SJSA1 (cell line): ENCODE results near the gene AKAP13. TPM values are rescaled to one million over a fixed set of nuclear protein-coding genes. Genes with fewer than 3 reads are reported as not detected.
"Not testable (repeated sequence)": the region's sequence is repeated elsewhere in the genome, so short reads cannot be mapped to it uniquely, and the experiment has no call there.

ENCODE experiments used
- DNase-seq, 2 experiments: peaks; one replicate each; pipeline ENCODE4 v3.0.0-alpha.2; 2015 to 2020; ENCODE audit warnings: low spot score in 2 of 2, low read depth in 1 of 2
- H3K27ac ChIP-seq: fragments of 250-450 bp; sonication (Bioruptor Pico); 2 replicates; pipeline ENCODE4 v1.5.1; 2020; ENCODE audit warnings: mild to moderate bottlenecking, moderate library complexity
- H3K27me3 ChIP-seq: fragments of 250-450 bp; sonication (Bioruptor Pico); replicated peaks from 2 replicates; pipeline ENCODE4 v1.5.1; 2020; ENCODE audit warnings: mild to moderate bottlenecking, moderate library complexity
- H3K36me3 ChIP-seq: fragments of 250-450 bp; sonication (Bioruptor Pico); 2 replicates; pipeline ENCODE4 v1.5.1; 2020; ENCODE audit warnings: mild to moderate bottlenecking
- H3K4me1 ChIP-seq: fragments of 250-450 bp; sonication (Bioruptor Pico); replicated peaks from 2 replicates; pipeline ENCODE4 v1.6.1; 2021; ENCODE audit warnings: mild to moderate bottlenecking
- H3K4me3 ChIP-seq: fragments of 250-450 bp; sonication (Bioruptor Pico); 2 replicates; pipeline ENCODE4 v1.5.1; 2020; ENCODE audit warnings: mild to moderate bottlenecking
- H3K9me3 ChIP-seq: fragments of 250-450 bp; sonication (Bioruptor Pico); replicated peaks from 2 replicates; pipeline ENCODE4 v1.5.1; 2020; ENCODE audit warnings: mild to moderate bottlenecking
- total RNA-seq: library from RNA; depleted of rRNA; stranded (reverse); fragments of >200 nt; shearing (Covaris generic); gene quantifications from 2 replicates; pipeline ENCODE4 v1.2.3, GENCODE V29; 2014

The AKAP13 gene
- total RNA-seq, 1 experiment from 2014 or later = 65.4 TPM

DNA sequence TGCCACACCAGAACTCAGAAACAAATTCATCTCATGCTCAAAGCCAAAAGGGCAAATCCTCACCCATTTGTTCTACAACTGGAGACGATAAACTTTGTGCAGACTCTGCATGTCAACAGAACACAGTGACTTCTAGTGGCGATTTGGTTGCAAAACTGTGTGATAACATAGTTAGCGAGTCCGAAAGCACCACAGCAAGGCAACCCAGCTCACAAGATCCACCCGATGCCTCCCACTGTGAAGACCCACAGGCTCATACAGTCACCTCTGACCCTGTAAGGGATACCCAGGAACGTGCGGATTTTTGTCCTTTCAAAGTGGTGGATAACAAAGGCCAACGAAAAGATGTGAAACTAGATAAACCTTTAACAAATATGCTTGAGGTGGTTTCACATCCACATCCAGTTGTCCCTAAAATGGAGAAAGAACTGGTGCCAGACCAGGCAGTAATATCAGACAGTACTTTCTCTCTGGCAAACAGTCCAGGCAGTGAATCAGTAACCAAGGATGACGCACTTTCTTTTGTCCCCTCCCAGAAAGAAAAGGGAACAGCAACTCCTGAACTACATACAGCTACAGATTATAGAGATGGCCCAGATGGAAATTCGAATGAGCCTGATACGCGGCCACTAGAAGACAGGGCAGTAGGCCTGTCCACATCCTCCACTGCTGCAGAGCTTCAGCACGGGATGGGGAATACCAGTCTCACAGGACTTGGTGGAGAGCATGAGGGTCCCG, 199.7 kb downstream of the AKAP13 start:
- DNase-seq = no peak
- H3K27me3 ChIP-seq = no peaks in the 10 kb centered on the region
- no peaks in the 10 kb centered on the region for H3K9me3 ChIP-seq
- no peaks in the 10 kb centered on the region for H3K4me1 ChIP-seq
- H3K27ac ChIP-seq = no peak overlapping the region
- peaks cover 49% of the 10 kb centered on the region for H3K36me3 ChIP-seq
- H3K4me3 ChIP-seq = no peak overlapping the region

- Histone ChIP-seq H3K27me3 (no peaks in the 10 kb centered on the region), H3K27ac (no peak overlapping the region), H3K9me3 (no peaks in the 10 kb centered on the region), H3K4me3 (no peak overlapping the region), H3K4me1 (no peaks in the 10 kb centered on the region), H3K36me3 (peaks cover 48% of the 10 kb centered on the region)
- DNase-seq = no peak
Measured at GRCh38 chr15:85580879-85581278, 200.5 kb downstream of the AKAP13 start.

GRCh38 chr15:85581495-85581894, 201.1 kb downstream of the AKAP13 start:
- H3K9me3 ChIP-seq = no peaks in the 10 kb centered on the region
- H3K36me3 ChIP-seq = peaks cover 48% of the 10 kb centered on the region
- no peak overlapping the region for H3K4me3 ChIP-seq
- H3K27me3 ChIP-seq = no peaks in the 10 kb centered on the region
- H3K27ac ChIP-seq = no peak overlapping the region
- no peak for DNase-seq
- H3K4me1 ChIP-seq = no peaks in the 10 kb centered on the region

- Histone ChIP-seq H3K27me3 (no peaks in the 10 kb centered on the region), H3K4me3 (no peak overlapping the region), H3K36me3 (peaks cover 52% of the 10 kb centered on the region), H3K9me3 (no peaks in the 10 kb centered on the region), H3K4me1 (no peaks in the 10 kb centered on the region), H3K27ac (no peak overlapping the region)
- no peak for DNase-seq
Measured at GRCh38 chr15:85582131-85583079, 202.0 kb downstream of the AKAP13 start.

DNA sequence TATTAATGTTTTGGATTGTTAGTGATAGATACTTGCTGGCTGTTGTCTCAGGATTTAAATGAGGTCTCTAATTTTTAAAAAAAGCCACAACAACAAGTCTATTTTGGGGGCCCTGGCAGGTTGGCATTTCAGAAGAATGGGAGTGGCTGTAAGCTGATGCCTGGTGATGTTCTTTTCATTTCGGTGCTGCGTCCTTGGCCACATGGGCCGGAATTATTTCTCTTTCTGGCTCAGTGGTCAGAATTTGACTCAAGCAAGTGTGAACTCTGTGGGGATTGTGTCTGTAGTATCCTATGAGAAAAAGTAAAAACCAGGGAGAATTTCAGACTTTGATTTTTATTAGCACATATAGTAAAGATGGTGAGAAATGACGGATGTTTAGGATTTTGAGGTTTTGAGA, 203.0 kb downstream of the AKAP13 start:
- Histone ChIP-seq H3K27ac (no peak overlapping the region), H3K4me1 (peaks cover 8% of the 10 kb centered on the region), H3K27me3 (no peaks in the 10 kb centered on the region), H3K4me3 (no peak overlapping the region), H3K9me3 (no peaks in the 10 kb centered on the region), H3K36me3 (peaks cover 50% of the 10 kb centered on the region)
- DNase-seq = no peak

GRCh38 chr15:85583923-85584390, 203.6 kb downstream of the AKAP13 start:
- Histone ChIP-seq H3K9me3 (no peaks in the 10 kb centered on the region), H3K36me3 (peaks cover 53% of the 10 kb centered on the region)
- DNase-seq = no peak

DNA sequence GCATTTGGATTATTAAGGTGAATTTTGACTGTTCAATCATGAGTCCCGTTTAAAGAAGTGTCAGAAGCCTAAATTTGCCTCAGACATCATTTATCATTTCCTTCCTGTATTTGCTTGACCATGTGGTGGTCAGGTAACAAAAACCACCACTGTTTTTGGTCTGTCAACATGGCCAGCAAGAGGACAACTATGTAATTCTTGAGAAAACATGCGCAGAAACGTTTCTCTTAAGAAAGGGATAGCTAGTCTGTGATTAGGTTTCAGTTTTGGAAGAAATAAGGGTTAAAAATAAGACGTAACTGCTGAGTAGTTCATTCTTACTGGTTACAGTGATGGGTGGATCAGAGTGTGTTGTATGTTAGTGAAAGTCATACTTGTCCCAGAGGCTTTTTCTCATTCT, 204.5 kb downstream of the AKAP13 start:
- Histone ChIP-seq H3K4me1 (peaks cover 13% of the 10 kb centered on the region), H3K9me3 (no peaks in the 10 kb centered on the region), H3K4me3 (no peak overlapping the region), H3K27me3 (no peaks in the 10 kb centered on the region), H3K36me3 (peaks cover 46% of the 10 kb centered on the region), H3K27ac (no peak overlapping the region)
- no peak for DNase-seq

More at GRCh38 chr15:85583923-85584390, 203.6 kb downstream of the AKAP13 start:
- Histone ChIP-seq H3K4me3 (no peak overlapping the region), H3K27me3 (no peaks in the 10 kb centered on the region), H3K27ac (no peak overlapping the region), H3K4me1 (peaks cover 13% of the 10 kb centered on the region)

GRCh38 chr15:85586196-85586595, 205.8 kb downstream of the AKAP13 start:
- not testable (repeated sequence) for H3K27me3 ChIP-seq, DNase-seq
- peaks cover 13% of the 10 kb centered on the region for H3K4me1 ChIP-seq

DNA sequence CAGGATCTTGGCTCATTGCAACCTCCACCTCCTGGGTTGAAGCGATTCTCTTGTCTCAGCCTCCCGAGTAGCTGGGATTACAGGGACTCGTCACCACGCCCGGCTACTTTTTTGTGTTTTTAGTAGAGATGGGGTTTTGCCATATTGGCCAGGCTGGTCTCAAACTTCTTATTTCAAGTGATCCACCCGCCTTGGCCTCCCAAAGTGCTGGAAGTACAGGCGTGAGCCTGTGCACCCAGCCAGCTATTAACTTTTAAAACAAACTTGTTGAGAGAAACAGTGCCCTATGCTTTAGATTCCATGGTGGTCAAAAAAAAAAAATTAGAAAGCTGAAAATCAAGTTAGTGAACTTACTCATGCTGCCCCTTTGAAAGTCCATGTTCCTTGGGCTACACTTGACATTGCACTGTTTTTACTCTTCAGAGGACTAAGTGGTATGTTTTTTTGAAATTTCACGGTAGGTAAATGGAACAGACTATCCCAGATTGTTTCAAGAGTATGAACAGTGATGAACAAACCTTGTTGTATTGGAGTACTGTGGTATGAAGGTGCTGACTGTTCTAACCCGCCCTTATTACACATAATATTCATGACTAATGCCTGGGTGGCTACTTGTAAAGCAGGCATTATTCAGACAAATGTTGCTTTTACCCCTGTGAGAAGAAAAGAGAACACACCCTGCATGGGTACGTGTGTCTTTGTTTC, 207.5 kb downstream of the AKAP13 start:
- Histone ChIP-seq H3K36me3 (peaks cover 18% of the 10 kb centered on the region), H3K4me1 (peaks cover 22% of the 10 kb centered on the region), H3K4me3 (no peak overlapping the region), H3K27ac (peak overlapping the region; percentile 58), H3K27me3 (no peaks in the 10 kb centered on the region), H3K9me3 (no peaks in the 10 kb centered on the region)
- DNase-seq = peak in 1 of 2 experiments; percentile 36

More at GRCh38 chr15:85586196-85586595, 205.8 kb downstream of the AKAP13 start:
- H3K9me3 ChIP-seq, H3K27ac ChIP-seq, H3K4me3 ChIP-seq: not testable (repeated sequence)
- peaks cover 33% of the 10 kb centered on the region for H3K36me3 ChIP-seq

GRCh38 chr15:85588677-85589076, 208.3 kb downstream of the AKAP13 start:
- no peak for DNase-seq
- H3K36me3 ChIP-seq = peaks cover 14% of the 10 kb centered on the region
- peaks cover 22% of the 10 kb centered on the region for H3K4me1 ChIP-seq
- no peak overlapping the region for H3K4me3 ChIP-seq
- no peaks in the 10 kb centered on the region for H3K9me3 ChIP-seq
- peak overlapping the region; percentile 58 for H3K27ac ChIP-seq
- H3K27me3 ChIP-seq = no peaks in the 10 kb centered on the region

DNA sequence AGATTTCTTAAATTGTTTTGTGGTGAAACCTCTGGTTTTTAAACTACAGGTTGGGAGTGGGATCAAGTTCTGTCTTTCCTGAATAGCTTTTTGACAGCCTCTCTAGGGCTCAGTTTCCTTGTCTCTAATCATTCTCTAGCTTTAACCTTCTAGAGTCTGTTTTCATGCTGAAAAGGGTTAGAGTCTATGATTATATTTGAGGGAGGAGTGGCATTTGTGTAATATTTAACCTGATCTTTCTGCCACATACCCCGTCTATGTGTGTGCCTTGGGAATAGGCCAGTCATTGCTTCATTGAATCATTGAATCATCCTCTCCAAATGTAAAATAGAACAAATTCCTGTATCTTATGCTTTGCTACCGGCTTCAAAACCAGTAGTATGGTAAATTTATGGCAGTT, 209.4 kb downstream of the AKAP13 start:
- Histone ChIP-seq H3K4me3 (no peak overlapping the region), H3K4me1 (peaks cover 22% of the 10 kb centered on the region), H3K27me3 (no peaks in the 10 kb centered on the region), H3K9me3 (no peaks in the 10 kb centered on the region), H3K36me3 (peaks cover 14% of the 10 kb centered on the region), H3K27ac (no peak overlapping the region)
- no peak for DNase-seq

- Histone ChIP-seq H3K36me3 (peaks cover 14% of the 10 kb centered on the region), H3K27me3 (no peaks in the 10 kb centered on the region), H3K4me3 (no peak overlapping the region), H3K27ac (no peak overlapping the region; the same call in 1 of the 2 replicates), H3K9me3 (no peaks in the 10 kb centered on the region), H3K4me1 (peaks cover 22% of the 10 kb centered on the region)
- no peak for DNase-seq
Measured at GRCh38 chr15:85591622-85592021, 211.2 kb downstream of the AKAP13 start.

- peak overlapping the region; percentile 68 for H3K27ac ChIP-seq
Measured at GRCh38 chr15:85592148-85592547, 211.7 kb downstream of the AKAP13 start.

More at GRCh38 chr15:85592148-85592547, 211.7 kb downstream of the AKAP13 start:
- Histone ChIP-seq H3K9me3 (no peaks in the 10 kb centered on the region), H3K4me3 (no peak overlapping the region), H3K36me3 (peaks cover 11% of the 10 kb centered on the region), H3K27me3 (no peaks in the 10 kb centered on the region), H3K4me1 (peaks cover 22% of the 10 kb centered on the region)
- peak in 1 of 2 experiments; percentile 68 for DNase-seq
